ENCODE results near the gene PRM1. TPM values are rescaled to one million over a fixed set of nuclear protein-coding genes. Genes with fewer than 3 reads are reported as not detected.

The PRM1 gene
- total and polyA plus RNA-seq, 2 of the 4 experiments (the other 2 are of a cell fraction) = not detected

GRCh38 chr16:11323551-11324336, 42.6 kb upstream of the PRM1 start:
- no peak overlapping the region; the same call in 1 of the 2 replicates for H3K4ac ChIP-seq (ENCODE audit: low read depth, low read length)
- H3K23ac ChIP-seq (ENCODE audit: low read depth, low read length) = no peak overlapping the region
- peak overlapping the region in 1 of 2 experiments; percentile 29; a peak in 1 of 4 replicates for H4K8ac ChIP-seq (ENCODE audit: low read depth in 2 of 2, low read length in 2 of 2)
- DNase-seq (no peak), ATAC-seq (ENCODE audit: low read depth) (no peak)
- H2BK15ac ChIP-seq (ENCODE audit: low read depth, low read length) = no peak overlapping the region
- dilution Hi-C loops (cut with HindIII; ENCODE audit: low sequenced_read_pairs, unreplicated experiment) (no loop called here), intact Hi-C loops (cut with micrococcal nuclease) (no loop called here), in situ Hi-C loops (cut with MboI; ENCODE audit: low sequenced_read_pairs) (no loop called here)
- H2AK5ac ChIP-seq (ENCODE audit: low read depth, low read length) = no peak overlapping the region
- H2BK20ac ChIP-seq (ENCODE audit: low read depth, low read length) = peak overlapping the region; percentile 60; the same call in 1 of the 2 replicates
- no peak overlapping the region for H3K56ac ChIP-seq (ENCODE audit: extremely low read depth, insufficient read depth, low read length)
- H2AK9ac ChIP-seq (replicated peaks; ENCODE audit: low read depth, low read length, poor library complexity) = no peak overlapping the region
- TF ChIP-seq CEBPB (IDR thresholded peaks at IDR 0.05; ENCODE audit: low read depth, low read length) (peak; percentile 60), RCOR1 (IDR thresholded peaks at IDR 0.05; ENCODE audit: insufficient replicate concordance, low read length) (no peak)
- H3K9ac ChIP-seq (ENCODE audit: low read depth, low read length) = no peak overlapping the region
- no peak overlapping the region for H3K4me2 ChIP-seq (ENCODE audit: low read depth, low read length)
- ChIA-PET CTCF (no interaction called here), POLR2A (ENCODE audit: unreplicated experiment) (no interaction called here)
- peaks cover 14% of the 10 kb centered on the region for H3K9me1 ChIP-seq (ENCODE audit: insufficient read depth, low read length)
- no peaks in the 10 kb centered on the region for H3K36me3 ChIP-seq (ENCODE audit: control insufficient read depth, insufficient read depth, low read length)
- no peak overlapping the region for H4K5ac ChIP-seq (ENCODE audit: low read depth, low read length)
- WGBS, 2 experiments (ENCODE audit: extremely low coverage in 2 of 2, insufficient read length in 1 of 2) = 100% methylated on average over 5 of the region's 11 CpGs; no CpG with 5 or more reads in 1 of the 2 experiments
- peak overlapping the region; percentile 29 for H2AFZ ChIP-seq (replicated peaks; ENCODE audit: low read length, poor library complexity)
- H4K20me1 ChIP-seq (ENCODE audit: insufficient read depth, low read length) = no peaks in the 10 kb centered on the region
- no peaks in the 10 kb centered on the region for H3K27me3 ChIP-seq (ENCODE audit: control insufficient read depth, insufficient read depth, low read length)
- no peak overlapping the region for H2BK5ac ChIP-seq (ENCODE audit: low read depth, low read length, poor library complexity, severe bottlenecking)
- no peaks in the 10 kb centered on the region; a peak in 1 of 4 replicates for H3K79me1 ChIP-seq (ENCODE audit: low read depth in 1 of 2, low read length in 2 of 2)
- no peak overlapping the region for H3K14ac ChIP-seq (replicated peaks; ENCODE audit: low read depth, low read length)
- no peak overlapping the region for H4K91ac ChIP-seq (ENCODE audit: insufficient read depth, low read depth, low read length)
- H3K4me3 ChIP-seq (ENCODE audit: insufficient read depth, low read depth, low read length) = no peak overlapping the region
- H3K18ac ChIP-seq (ENCODE audit: low read depth, low read length) = no peak overlapping the region
- H3K4me1 ChIP-seq (ENCODE audit: control insufficient read depth, insufficient read depth, low read length) = peaks cover 17% of the 10 kb centered on the region
- H2BK120ac ChIP-seq (ENCODE audit: low read depth, low read length) = no peak overlapping the region
- no TSS peak for BruUV-seq (replicated peaks)
- no peaks in the 10 kb centered on the region for H3K9me3 ChIP-seq (ENCODE audit: control insufficient read depth, insufficient read depth, low read length)
- H3K27ac ChIP-seq (ENCODE audit: insufficient read depth, low read length) = no peak overlapping the region
